Heart left ventricle (tissue), 16 donors: ENCODE data around the gene GPX5. TPM values are rescaled to one million over a fixed set of nuclear protein-coding genes. Genes with fewer than 3 reads are reported as not detected.
"Not testable (repeated sequence)": the region's sequence is repeated elsewhere in the genome, so short reads cannot be mapped to it uniquely, and the experiment has no call there.

Source experiments
- ATAC-seq, 4 donors: fragments of 200-7000 bp; cut with Tn5 transposase; one replicate each; pipeline ENCODE4 v1.9.1; 2020 to 2022; ENCODE audit warnings: moderate library complexity in 4 of 4, mild to moderate bottlenecking in 3 of 4, moderate number of reproducible peaks in 1 of 4
- DNase-seq, 5 donors: peaks; one replicate each; pipeline ENCODE4 v3.0.0-alpha.2; 2020
- H3K27ac ChIP-seq, 12 donors: fragments of 200-600 bp; sonication (generic) in 4 of 12; one replicate each; pipeline versions ENCODE4 v1.5.0 to v1.8.0; 2016 to 2022; ENCODE audit warnings: mild to moderate bottlenecking in 2 of 12
- H3K27me3 ChIP-seq, 9 donors: fragments of 200-600 bp; sonication (generic) in 2 of 9; one replicate each; pipeline versions ENCODE4 v1.5.1 to v1.8.0; 2016 to 2022; ENCODE audit warnings: mild to moderate bottlenecking in 3 of 9
- H3K36me3 ChIP-seq, 9 donors: fragments of 200-600 bp; sonication (generic) in 2 of 9; one replicate each; pipeline versions ENCODE4 v1.5.0 to v1.8.0; 2018 to 2022; ENCODE audit warnings: mild to moderate bottlenecking in 2 of 9
- H3K4me1 ChIP-seq, 12 donors: fragments of 200-600 bp; sonication (generic) in 4 of 12; one replicate each; pipeline versions ENCODE4 v1.5.0 to v1.8.0; 2016 to 2022; ENCODE audit warnings: mild to moderate bottlenecking in 3 of 12
- H3K4me3 ChIP-seq, 12 donors: fragments of 200-600 bp; sonication (generic) in 4 of 12; one replicate each; pipeline versions ENCODE4 v1.5.0 to v1.8.0; 2017 to 2022; ENCODE audit warnings: mild to moderate bottlenecking in 9 of 12, moderate library complexity in 4 of 12
- H3K9me3 ChIP-seq, 12 donors: fragments of 200-600 bp; sonication (generic) in 4 of 12; one replicate each; pipeline versions ENCODE4 v1.5.0 to v1.8.0; 2016 to 2022; ENCODE audit warnings: mild to moderate bottlenecking in 1 of 12
- POLR2A ChIP-seq, 2 donors: fragments of 450-650 bp; IDR thresholded peaks; one replicate each; pipeline ENCODE4 v1.6.1; 2017; ENCODE audit warnings: antibody characterized with exemption in 2 of 2, mild to moderate bottlenecking in 2 of 2, moderate library complexity in 2 of 2
- WGBS, 4 donors: extraction: QIAGEN DNeasy Blood & Tissue Kit in 2 of 4; methylation state at CpG; one replicate each; pipeline versions ENCODE4 v1.1.5 to v1.1.7; 2013 to 2018; 5-methylcytosine and 5-hydroxymethylcytosine counted together
- intact Hi-C, 10 donors: fragments of 100-400 bp; cut with DNase I; formaldehyde crosslinking; loops; one replicate each; pipeline versions ENCODE4 v1.11.1 to v1.14.2; 2022
- polyA plus RNA-seq, 2 donors: library from polyadenylated mRNA; stranded (reverse); fragments of 200-250 nt; gene quantifications; one replicate each; pipeline ENCODE4 v1.2.3, GENCODE V29; 2013
- total RNA-seq, 9 donors: library from RNA; depleted of rRNA in 2 of 9; stranded (reverse); fragments of >200 nt in 2 of 9; fragmentation: NEBNext Ultra II Directional in 3 of 9; extraction: Animal tissue kit (Norgen Biotek cat#: 25700) in 3 of 9; gene quantifications; one replicate each; pipeline versions ENCODE4 v1.1.0 to v1.2.4, GENCODE V29; 2016 to 2023
- TF ChIP-seq, protein P1 (sequence below), 12 donors: fragments of 200-600 bp; sonication (generic) in 4 of 12; IDR thresholded peaks; one replicate each; pipeline versions ENCODE4 v1.5.0 to v1.8.0; 2018 to 2022; ENCODE audit warnings: antibody characterized with exemption in 12 of 12, mild to moderate bottlenecking in 5 of 12
- donor health status: ischemic (EF 13 %, LVEDD 7.1; RV severe dilation, severe dysfunction).
- donor health status: healthy with polysubstance abuse.
- donor health status: DM: no; HTN: yes; CAD: no.
- donor health status: DM: no; HTN: no; CAD: no.
- donor health status: ischemic (EF 25% LVEDD 6.9; RV normal size, moderate dysfunction).
- donor health status: ischemic (EF 25% LVEDD 5.7; RV mildly dilated, moderate dysfunction).
- donor health status: healthy.
- donor health status: DM: yes; HTN: yes; CAD: no.
- donor health status: ischemic (EF 35%, LVEDD 5.7; RV mildly dilated, moderate dysfunction).
- donor health status: nonischemic (EF 11% LVEDD 7.7; RV severe dilation, severe dysfunction).
- donor health status: DM: yes; HTN: yes; CAD: no.
- donor health status: PGD.
- donor health status: ischemic (EF 29% LVEDD 5.4; RV normal size, mild dysfunction).
- donor health status: nonischemic (EF 23%, LVEDD 6.1; RV moderate dilation, normal function).

GPX5 gene
- total and polyA plus RNA-seq, 11 donors = not detected

DNA sequence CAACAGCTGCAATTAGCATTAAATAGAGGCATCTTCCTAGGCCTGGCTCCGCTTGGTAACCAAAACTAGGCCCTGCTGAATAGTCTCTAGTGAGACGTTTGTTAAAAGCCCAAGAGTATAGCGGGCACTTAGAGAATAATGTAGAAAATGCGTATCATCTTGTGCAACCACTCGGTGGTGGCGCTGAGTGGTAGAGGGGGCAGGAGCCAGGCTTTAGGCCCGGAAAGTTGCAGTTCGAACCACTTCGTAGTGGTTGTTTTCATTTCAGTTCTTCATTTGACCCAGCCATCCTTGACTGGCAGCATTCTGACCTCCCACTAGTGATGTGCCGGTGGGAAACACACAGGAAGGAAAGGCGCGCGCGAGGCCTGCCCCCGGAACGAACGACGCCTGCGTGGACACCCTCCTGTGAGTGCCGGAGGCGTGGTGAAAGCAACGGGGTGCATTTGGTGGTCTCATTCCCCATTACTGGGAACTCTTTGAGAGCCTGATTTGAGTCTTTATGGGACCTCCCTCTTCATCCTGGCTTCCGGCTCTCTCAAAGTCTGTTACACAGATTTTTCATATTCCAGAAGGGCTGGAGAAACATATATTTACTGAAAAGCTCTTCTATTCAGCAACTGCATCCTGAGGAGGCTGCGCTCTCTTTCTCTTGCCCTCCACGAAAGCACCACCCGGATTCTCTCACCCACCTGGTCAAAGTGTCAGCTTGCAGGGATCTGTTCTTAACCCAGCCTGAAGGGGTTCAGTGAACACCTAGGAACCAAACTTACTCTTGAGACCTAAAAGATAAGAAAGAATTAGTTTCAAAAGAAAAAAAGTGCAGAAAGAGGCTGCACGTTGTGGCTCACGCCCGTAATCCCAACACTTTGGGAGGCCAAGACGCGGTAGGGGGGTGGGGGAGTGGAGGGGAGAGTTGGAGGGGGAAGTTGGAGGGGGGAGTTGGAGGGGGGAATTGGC, 18.2 kb downstream of the GPX5 start:
- Histone ChIP-seq H3K4me3 (peak overlapping the region in 4 of 12 donors; percentile 2 to 17 (median 9)), H3K36me3 (no peaks in the 10 kb centered on the region), H3K27me3 (peaks cover 0 to 73% (median 17%) of the 10 kb centered on the region in 9 donors), H3K9me3 (peaks cover 0 to 2% (median 0%) of the 10 kb centered on the region in 12 donors), H3K27ac (no peak overlapping the region), H3K4me1 (peaks cover 0 to 6% (median 0%) of the 10 kb centered on the region in 12 donors)
- ATAC-seq = no peak
- intact Hi-C loops = no loop called here
- TF ChIP-seq, protein P1, sequence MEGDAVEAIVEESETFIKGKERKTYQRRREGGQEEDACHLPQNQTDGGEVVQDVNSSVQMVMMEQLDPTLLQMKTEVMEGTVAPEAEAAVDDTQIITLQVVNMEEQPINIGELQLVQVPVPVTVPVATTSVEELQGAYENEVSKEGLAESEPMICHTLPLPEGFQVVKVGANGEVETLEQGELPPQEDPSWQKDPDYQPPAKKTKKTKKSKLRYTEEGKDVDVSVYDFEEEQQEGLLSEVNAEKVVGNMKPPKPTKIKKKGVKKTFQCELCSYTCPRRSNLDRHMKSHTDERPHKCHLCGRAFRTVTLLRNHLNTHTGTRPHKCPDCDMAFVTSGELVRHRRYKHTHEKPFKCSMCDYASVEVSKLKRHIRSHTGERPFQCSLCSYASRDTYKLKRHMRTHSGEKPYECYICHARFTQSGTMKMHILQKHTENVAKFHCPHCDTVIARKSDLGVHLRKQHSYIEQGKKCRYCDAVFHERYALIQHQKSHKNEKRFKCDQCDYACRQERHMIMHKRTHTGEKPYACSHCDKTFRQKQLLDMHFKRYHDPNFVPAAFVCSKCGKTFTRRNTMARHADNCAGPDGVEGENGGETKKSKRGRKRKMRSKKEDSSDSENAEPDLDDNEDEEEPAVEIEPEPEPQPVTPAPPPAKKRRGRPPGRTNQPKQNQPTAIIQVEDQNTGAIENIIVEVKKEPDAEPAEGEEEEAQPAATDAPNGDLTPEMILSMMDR (IDR thresholded peaks at IDR 0.05) = no peak
- TF ChIP-seq POLR2A (IDR thresholded peaks at IDR 0.05) = no peak
- WGBS, 4 donors = 20 to 28% (median 21%) methylated on average over 31 of the region's 31 CpGs
- DNase-seq = no peak

GRCh38 chr6:28545955-28546354, 20.3 kb downstream of the GPX5 start:
- peaks cover 0 to 54% (median 17%) of the 10 kb centered on the region in 9 donors for H3K27me3 ChIP-seq
- H3K4me1 ChIP-seq = peaks cover 0 to 6% (median 0%) of the 10 kb centered on the region in 12 donors
- intact Hi-C loops = no loop called here
- ATAC-seq (no peak), DNase-seq (no peak)
- no peak overlapping the region for H3K27ac ChIP-seq
- H3K9me3 ChIP-seq = peaks cover 0 to 2% (median 0%) of the 10 kb centered on the region in 12 donors
- no peaks in the 10 kb centered on the region for H3K36me3 ChIP-seq
- no peak overlapping the region for H3K4me3 ChIP-seq
- no peak for TF ChIP-seq POLR2A (IDR thresholded peaks at IDR 0.05)
- TF ChIP-seq, protein P1 (IDR thresholded peaks at IDR 0.05) = no peak

DNA sequence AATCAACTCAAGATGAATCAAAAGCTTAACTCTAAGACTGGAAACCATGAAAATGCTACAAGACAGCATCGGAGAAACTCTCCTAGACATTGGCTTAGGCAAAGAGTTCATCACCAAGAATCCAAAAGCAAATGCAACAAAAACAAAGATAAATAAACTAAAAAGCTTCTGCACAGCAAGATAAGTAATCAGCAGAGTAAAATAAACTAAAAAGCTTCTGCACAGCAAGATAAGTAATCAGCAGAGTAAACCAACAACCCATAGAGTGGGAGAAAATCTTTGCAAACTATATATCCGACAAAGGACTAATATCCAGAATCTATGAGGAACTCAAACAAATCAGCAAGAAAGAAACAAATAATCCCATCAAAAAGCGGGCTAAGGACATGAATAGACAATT, 21.3 kb downstream of the GPX5 start:
- H3K36me3 ChIP-seq, H3K27ac ChIP-seq, intact Hi-C loops, ATAC-seq, H3K4me3 ChIP-seq, H3K4me1 ChIP-seq, H3K9me3 ChIP-seq, DNase-seq: not testable (repeated sequence)
- 52 to 66% (median 58%) methylated on average over 3 of the region's 3 CpGs for WGBS, 4 donors
- H3K27me3 ChIP-seq = peaks cover 0 to 50% (median 17%) of the 10 kb centered on the region in 9 donors

DNA sequence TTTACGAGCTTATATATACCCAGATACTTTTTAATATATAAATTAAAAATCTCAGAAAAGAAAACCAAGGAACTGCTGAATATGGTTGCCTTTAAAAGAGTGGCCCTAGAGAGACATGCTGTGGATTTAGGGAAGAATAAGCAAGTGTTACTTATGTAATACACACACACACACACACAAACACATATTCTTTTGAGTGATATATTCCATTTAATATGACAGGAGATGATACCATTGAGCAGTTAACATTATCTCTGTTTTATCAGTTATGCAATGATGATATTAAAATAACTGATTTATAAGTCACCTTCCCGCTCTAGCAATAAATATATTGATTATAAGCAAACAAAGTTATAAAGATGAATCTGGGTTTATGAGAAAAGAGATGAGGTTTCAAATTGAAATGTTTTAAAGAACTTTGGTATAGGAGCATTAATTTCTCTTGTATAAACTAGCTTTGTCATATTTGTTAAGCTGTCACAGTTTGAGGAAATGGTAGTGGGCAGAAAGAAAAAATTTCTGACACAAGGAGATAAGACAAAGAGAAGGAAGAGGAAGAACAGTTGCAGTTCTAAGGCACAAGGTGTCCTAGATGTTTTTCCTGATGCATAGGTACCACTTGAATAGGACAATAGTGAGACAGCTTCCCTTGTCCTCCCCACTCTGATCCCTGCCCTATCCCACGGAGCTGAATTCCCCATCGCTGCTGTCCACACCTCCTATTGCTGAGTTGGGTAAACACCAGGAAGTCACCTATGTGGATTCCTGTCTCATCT, 26.4 kb downstream of the GPX5 start:
- H3K27ac ChIP-seq = no peak overlapping the region
- no peak overlapping the region for H3K4me3 ChIP-seq
- peaks cover 0 to 6% (median 0%) of the 10 kb centered on the region in 12 donors for H3K4me1 ChIP-seq
- TF ChIP-seq, protein P1 (IDR thresholded peaks at IDR 0.05) = no peak
- TF ChIP-seq POLR2A (IDR thresholded peaks at IDR 0.05) = no peak
- H3K36me3 ChIP-seq = no peaks in the 10 kb centered on the region
- DNase-seq = no peak
- peaks cover 0 to 2% (median 0%) of the 10 kb centered on the region in 12 donors for H3K9me3 ChIP-seq
- intact Hi-C loops = no loop called here
- H3K27me3 ChIP-seq = peaks cover 0 to 46% (median 4%) of the 10 kb centered on the region in 9 donors
- no peak for ATAC-seq
- 62 to 64% (median 63%) methylated on average over 4 of the region's 4 CpGs for WGBS, 4 donors
